ENCODE measurements around the gene UVSSA.
"Not testable (repeated sequence)": the region's sequence is repeated elsewhere in the genome, so short reads cannot be mapped to it uniquely, and the experiment has no call there.

Gene UVSSA

GRCh38 chr4:1334579-1334895 is 12.5 kb upstream of the UVSSA start:
- Mint-ChIP-seq H3K36me3 (ENCODE audit: low read depth) (peaks cover 58% of the 10 kb centered on the region), H3K4me1 (no peaks in the 10 kb centered on the region), H3K4me3 (no peak overlapping the region), H3K9me3 (no peaks in the 10 kb centered on the region), H3K27me3 (ENCODE audit: low read depth) (no peaks in the 10 kb centered on the region), H3K27ac (no peak overlapping the region)
- TF ChIP-seq CTCF (IDR thresholded peaks at IDR 0.05; ENCODE audit: unreplicated experiment in 3 of 3), result no peak

- peaks cover 62% of the 10 kb centered on the region for H3K36me3 Mint-ChIP-seq (ENCODE audit: low read depth)
- not testable (repeated sequence) for H3K4me1 Mint-ChIP-seq; H3K4me3 Mint-ChIP-seq; H3K27ac Mint-ChIP-seq; H3K27me3 Mint-ChIP-seq (ENCODE audit: low read depth); H3K9me3 Mint-ChIP-seq
These were observed 11.7 kb upstream of the UVSSA start for GRCh38 chr4:1335193-1335883.

- Mint-ChIP-seq H3K4me3 (no peak overlapping the region), H3K9me3 (no peaks in the 10 kb centered on the region), H3K27me3 (ENCODE audit: low read depth) (no peaks in the 10 kb centered on the region), H3K4me1 (no peaks in the 10 kb centered on the region), H3K27ac (no peak overlapping the region), H3K36me3 (ENCODE audit: low read depth) (peaks cover 63% of the 10 kb centered on the region)
- TF ChIP-seq CTCF (IDR thresholded peaks at IDR 0.05; ENCODE audit: unreplicated experiment in 3 of 3), result no peak
These were observed 10.9 kb upstream of the UVSSA start for GRCh38 chr4:1336088-1336491.

- peaks cover 71% of the 10 kb centered on the region for H3K36me3 Mint-ChIP-seq (ENCODE audit: low read depth)
- no peaks in the 10 kb centered on the region for H3K4me1 Mint-ChIP-seq
- no peak for TF ChIP-seq CTCF (IDR thresholded peaks at IDR 0.05; ENCODE audit: unreplicated experiment in 3 of 3)
These were observed 9.6 kb upstream of the UVSSA start for GRCh38 chr4:1337376-1337831.

GRCh38 chr4:1337951-1338751 is 8.9 kb upstream of the UVSSA start:
- peaks cover 77% of the 10 kb centered on the region for H3K36me3 Mint-ChIP-seq (ENCODE audit: low read depth)
- no peak overlapping the region for H3K4me3 Mint-ChIP-seq

More at GRCh38 chr4:1337376-1337831, 9.6 kb upstream of the UVSSA start:
- no peaks in the 10 kb centered on the region for H3K9me3 Mint-ChIP-seq
- no peak overlapping the region for H3K4me3 Mint-ChIP-seq
- H3K27me3 Mint-ChIP-seq (ENCODE audit: low read depth), result no peaks in the 10 kb centered on the region
- peak overlapping the region in 1 of 3 experiments; percentile 40 for H3K27ac Mint-ChIP-seq

More at GRCh38 chr4:1337951-1338751, 8.9 kb upstream of the UVSSA start:
- no peaks in the 10 kb centered on the region for H3K4me1 Mint-ChIP-seq
- no peaks in the 10 kb centered on the region for H3K9me3 Mint-ChIP-seq
- TF ChIP-seq CTCF (IDR thresholded peaks at IDR 0.05; ENCODE audit: unreplicated experiment in 3 of 3), result no peak
- H3K27me3 Mint-ChIP-seq (ENCODE audit: low read depth), result no peaks in the 10 kb centered on the region
- H3K27ac Mint-ChIP-seq, result no peak overlapping the region
